Neural cell (in vitro differentiated cells): ENCODE results near the gene NTN5. TPM values are rescaled to one million over a fixed set of nuclear protein-coding genes. Genes with fewer than 3 reads are reported as not detected.
A peak's percentile ranks its signal among the peaks of the same experiment; 100 is the strongest.

Experiments
- H2AFZ ChIP-seq: fragments of 200-600, 300-800 bp; sonication (generic), shearing (Covaris generic); 2 replicates; pipeline ENCODE4 v1.6.0; 2014; ENCODE audit warnings: low read depth, mild to moderate bottlenecking, antibody characterized with exemption, low read length, moderate library complexity
- H3F3A ChIP-seq: fragments of 200-600 bp; shearing (Covaris generic); 2 replicates; pipeline ENCODE4 v1.6.1; 2016; ENCODE audit warnings: mild to moderate bottlenecking, moderate library complexity, mixed read lengths, antibody characterized with exemption, low read length; ENCODE audit not compliant: insufficient read depth, poor library complexity, severe bottlenecking
- H3K27ac ChIP-seq: fragments of 200-600, 300-800 bp; sonication (generic), shearing (Covaris generic); 2 replicates; pipeline ENCODE4 v1.5.1; 2014; ENCODE audit warnings: mild to moderate bottlenecking, low read length, moderate library complexity
- H3K27me3 ChIP-seq: fragments of 300-800, 200-600 bp; sonication (generic), shearing (Covaris generic); 2 replicates; pipeline ENCODE4 v1.6.0; 2014; ENCODE audit warnings: mild to moderate bottlenecking, low read depth, low read length, moderate library complexity; ENCODE audit not compliant: insufficient read depth
- H3K36me3 ChIP-seq: fragments of 300-800, 200-600 bp; sonication (generic), shearing (Covaris generic); 2 replicates; pipeline ENCODE4 v1.5.1; 2014; ENCODE audit warnings: mild to moderate bottlenecking, antibody characterized with exemption, low read length, moderate library complexity; ENCODE audit not compliant: insufficient read depth
- H3K4me2 ChIP-seq: fragments of 300-800, 200-600 bp; sonication (generic), shearing (Covaris generic); 2 replicates; pipeline ENCODE4 v1.6.0; 2014; ENCODE audit warnings: mild to moderate bottlenecking, low read length
- H3K4me3 ChIP-seq: fragments of 300-800, 200-600 bp; sonication (generic), shearing (Covaris generic); 2 replicates; pipeline ENCODE4 v1.5.1; 2014; ENCODE audit warnings: mild to moderate bottlenecking, low read length, moderate library complexity
- H3K79me2 ChIP-seq: fragments of 200-600 bp; shearing (Covaris generic); replicated peaks from 2 replicates; pipeline ENCODE4 v1.6.0; 2014; ENCODE audit warnings: mild to moderate bottlenecking, low read length, moderate library complexity; ENCODE audit not compliant: insufficient read depth
- H3K9ac ChIP-seq: fragments of 300-800, 200-600 bp; sonication (generic), shearing (Covaris generic); 2 replicates; pipeline ENCODE4 v1.6.1; 2016; ENCODE audit warnings: mild to moderate bottlenecking, low read length, mixed read lengths
- H3K9me2 ChIP-seq: fragments of 200-600 bp; shearing (Covaris generic); 2 replicates; pipeline ENCODE4 v1.6.1; 2016; ENCODE audit warnings: mild to moderate bottlenecking, low read length, mixed read lengths; ENCODE audit not compliant: insufficient read depth
- H3K9me3 ChIP-seq: fragments of 200-600, 300-800 bp; sonication (generic), shearing (Covaris generic); 2 replicates; pipeline ENCODE4 v1.6.1; 2016; ENCODE audit warnings: mild to moderate bottlenecking, mixed run types, low read length, moderate library complexity, mixed read lengths
- H4K20me1 ChIP-seq: fragments of 200-600 bp; shearing (Covaris generic); 2 replicates; pipeline ENCODE4 v1.6.1; 2016; ENCODE audit warnings: mild to moderate bottlenecking, mixed run types; ENCODE audit not compliant: insufficient read depth
- EP300 ChIP-seq: fragments of 450-650 bp; conservative IDR thresholded peaks from 2 replicates; pipeline ENCODE4 v1.6.1; 2014; ENCODE audit warnings: antibody characterized with exemption, mild to moderate bottlenecking, moderate library complexity; ENCODE audit not compliant: poor library complexity, severe bottlenecking
- EZH2 ChIP-seq: fragments of 200-600, 300-800 bp; shearing (Covaris generic), sonication (generic); IDR thresholded peaks from 2 replicates; pipeline ENCODE4 v1.6.1; 2014; ENCODE audit warnings: antibody characterized with exemption, low read length, borderline replicate concordance, mild to moderate bottlenecking; ENCODE audit not compliant: insufficient read depth, poor library complexity, severe bottlenecking
- MXI1 ChIP-seq: fragments of 450-650 bp; conservative IDR thresholded peaks from 2 replicates; pipeline ENCODE4 v1.6.1; 2014; ENCODE audit warnings: antibody characterized with exemption, mild to moderate bottlenecking; ENCODE audit not compliant: poor library complexity, severe bottlenecking
- POLR2AphosphoS5 ChIP-seq: IDR thresholded peaks from 2 replicates; pipeline ENCODE4 v1.6.1; 2012
- RAD21 ChIP-seq: fragments of 450-650 bp; conservative IDR thresholded peaks from 2 replicates; pipeline ENCODE4 v1.6.1; 2014; ENCODE audit warnings: antibody characterized with exemption, mild to moderate bottlenecking, moderate library complexity
- SMC3 ChIP-seq: fragments of 450-650 bp; conservative IDR thresholded peaks from 2 replicates; pipeline ENCODE4 v1.6.1; 2014; ENCODE audit warnings: antibody characterized with exemption, mild to moderate bottlenecking, moderate library complexity; ENCODE audit not compliant: poor library complexity
- TAF1 ChIP-seq: IDR thresholded peaks from 2 replicates; pipeline ENCODE4 v1.6.1; 2012; ENCODE audit warnings: low read depth
- polyA plus RNA-seq: library from polyadenylated mRNA; depleted of rRNA; stranded (reverse); fragments of >200 nt; gene quantifications from 2 replicates; pipeline ENCODE4 v1.2.3, GENCODE V29; 2014
- TF ChIP-seq, protein P1 (sequence below): fragments of 450-650 bp; IDR thresholded peaks from 2 replicates; pipeline ENCODE4 v1.5.1; 2014; ENCODE audit warnings: antibody characterized with exemption, mild to moderate bottlenecking, moderate library complexity; ENCODE audit not compliant: poor library complexity, severe bottlenecking
- TF ChIP-seq, protein P2 (sequence below): IDR thresholded peaks from 2 replicates; pipeline ENCODE4 v1.6.1; 2012; ENCODE audit warnings: borderline replicate concordance

The NTN5 gene
- polyA plus RNA-seq, 1 donor from 2014 or later, result not detected

DNA sequence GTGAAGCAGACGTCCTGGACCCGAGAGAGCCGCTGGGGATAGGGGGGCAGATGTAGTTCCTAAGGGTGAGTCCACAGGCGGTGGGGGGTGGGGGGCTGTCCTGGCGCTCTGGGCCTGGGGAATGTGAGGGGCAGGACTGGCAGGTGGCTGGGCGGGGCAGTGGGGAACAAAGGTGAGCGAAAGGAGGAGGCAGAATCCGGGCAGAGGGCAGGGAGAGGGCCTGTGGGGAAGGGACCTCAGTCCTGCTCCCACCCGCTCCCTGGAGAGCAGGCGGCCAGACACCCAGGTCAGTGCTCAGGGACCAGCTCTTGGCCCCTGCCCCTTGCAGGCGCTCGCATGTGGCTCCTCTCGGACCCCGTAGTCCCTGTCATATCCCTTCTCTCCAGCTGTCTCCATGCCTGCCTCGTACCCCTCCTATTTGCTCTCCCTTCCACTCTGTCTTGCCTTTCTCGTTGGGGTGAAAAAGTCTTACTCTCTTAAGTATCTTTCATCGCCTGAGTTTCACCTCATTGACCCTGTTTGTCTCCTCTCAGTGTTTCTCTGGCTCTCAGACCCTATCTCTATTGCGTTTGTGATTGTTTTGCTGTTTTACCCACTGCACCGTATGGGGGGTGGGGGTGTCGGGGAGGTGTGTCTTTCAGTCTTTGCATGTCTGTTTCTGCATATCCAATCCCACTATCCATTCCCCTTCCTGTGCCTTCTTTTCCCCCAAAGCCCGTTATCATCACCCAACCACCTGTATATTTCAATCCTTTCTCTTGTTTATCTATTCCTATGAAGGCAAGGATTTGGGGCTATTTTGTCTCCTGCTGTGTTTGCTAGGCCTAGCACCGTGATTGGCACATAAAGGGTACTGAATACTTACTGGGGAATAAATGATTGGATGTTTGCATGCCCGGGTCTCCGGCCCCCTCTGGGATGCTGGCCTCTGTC is 47.8 kb downstream of the NTN5 start:
- peak overlapping the region; percentile 93 for H3K4me2 ChIP-seq
- H3K79me2 ChIP-seq, result peaks cover 16% of the 10 kb centered on the region
- H3K9me2 ChIP-seq, result no peaks in the 10 kb centered on the region
- no peaks in the 10 kb centered on the region for H3K36me3 ChIP-seq
- H2AFZ ChIP-seq, result no peak overlapping the region
- peak overlapping the region; percentile 94 for H3K9ac ChIP-seq
- TF ChIP-seq MXI1 (no peak), SMC3 (no peak), RAD21 (no peak), TAF1 (no peak), EZH2 (no peak), EP300 (no peak), POLR2AphosphoS5 (no peak)
- TF ChIP-seq, protein P1, sequence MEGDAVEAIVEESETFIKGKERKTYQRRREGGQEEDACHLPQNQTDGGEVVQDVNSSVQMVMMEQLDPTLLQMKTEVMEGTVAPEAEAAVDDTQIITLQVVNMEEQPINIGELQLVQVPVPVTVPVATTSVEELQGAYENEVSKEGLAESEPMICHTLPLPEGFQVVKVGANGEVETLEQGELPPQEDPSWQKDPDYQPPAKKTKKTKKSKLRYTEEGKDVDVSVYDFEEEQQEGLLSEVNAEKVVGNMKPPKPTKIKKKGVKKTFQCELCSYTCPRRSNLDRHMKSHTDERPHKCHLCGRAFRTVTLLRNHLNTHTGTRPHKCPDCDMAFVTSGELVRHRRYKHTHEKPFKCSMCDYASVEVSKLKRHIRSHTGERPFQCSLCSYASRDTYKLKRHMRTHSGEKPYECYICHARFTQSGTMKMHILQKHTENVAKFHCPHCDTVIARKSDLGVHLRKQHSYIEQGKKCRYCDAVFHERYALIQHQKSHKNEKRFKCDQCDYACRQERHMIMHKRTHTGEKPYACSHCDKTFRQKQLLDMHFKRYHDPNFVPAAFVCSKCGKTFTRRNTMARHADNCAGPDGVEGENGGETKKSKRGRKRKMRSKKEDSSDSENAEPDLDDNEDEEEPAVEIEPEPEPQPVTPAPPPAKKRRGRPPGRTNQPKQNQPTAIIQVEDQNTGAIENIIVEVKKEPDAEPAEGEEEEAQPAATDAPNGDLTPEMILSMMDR, result no peak
- TF ChIP-seq, protein P2, sequence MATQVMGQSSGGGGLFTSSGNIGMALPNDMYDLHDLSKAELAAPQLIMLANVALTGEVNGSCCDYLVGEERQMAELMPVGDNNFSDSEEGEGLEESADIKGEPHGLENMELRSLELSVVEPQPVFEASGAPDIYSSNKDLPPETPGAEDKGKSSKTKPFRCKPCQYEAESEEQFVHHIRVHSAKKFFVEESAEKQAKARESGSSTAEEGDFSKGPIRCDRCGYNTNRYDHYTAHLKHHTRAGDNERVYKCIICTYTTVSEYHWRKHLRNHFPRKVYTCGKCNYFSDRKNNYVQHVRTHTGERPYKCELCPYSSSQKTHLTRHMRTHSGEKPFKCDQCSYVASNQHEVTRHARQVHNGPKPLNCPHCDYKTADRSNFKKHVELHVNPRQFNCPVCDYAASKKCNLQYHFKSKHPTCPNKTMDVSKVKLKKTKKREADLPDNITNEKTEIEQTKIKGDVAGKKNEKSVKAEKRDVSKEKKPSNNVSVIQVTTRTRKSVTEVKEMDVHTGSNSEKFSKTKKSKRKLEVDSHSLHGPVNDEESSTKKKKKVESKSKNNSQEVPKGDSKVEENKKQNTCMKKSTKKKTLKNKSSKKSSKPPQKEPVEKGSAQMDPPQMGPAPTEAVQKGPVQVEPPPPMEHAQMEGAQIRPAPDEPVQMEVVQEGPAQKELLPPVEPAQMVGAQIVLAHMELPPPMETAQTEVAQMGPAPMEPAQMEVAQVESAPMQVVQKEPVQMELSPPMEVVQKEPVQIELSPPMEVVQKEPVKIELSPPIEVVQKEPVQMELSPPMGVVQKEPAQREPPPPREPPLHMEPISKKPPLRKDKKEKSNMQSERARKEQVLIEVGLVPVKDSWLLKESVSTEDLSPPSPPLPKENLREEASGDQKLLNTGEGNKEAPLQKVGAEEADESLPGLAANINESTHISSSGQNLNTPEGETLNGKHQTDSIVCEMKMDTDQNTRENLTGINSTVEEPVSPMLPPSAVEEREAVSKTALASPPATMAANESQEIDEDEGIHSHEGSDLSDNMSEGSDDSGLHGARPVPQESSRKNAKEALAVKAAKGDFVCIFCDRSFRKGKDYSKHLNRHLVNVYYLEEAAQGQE, result no peak
- H3K4me3 ChIP-seq, result peak overlapping the region; percentile 90
- no peaks in the 10 kb centered on the region for H3K27me3 ChIP-seq
- H3K9me3 ChIP-seq, result no peaks in the 10 kb centered on the region
- no peaks in the 10 kb centered on the region for H4K20me1 ChIP-seq
- peak overlapping the region; percentile 77 for H3K27ac ChIP-seq
- peaks cover 5% of the 10 kb centered on the region for H3F3A ChIP-seq

DNA sequence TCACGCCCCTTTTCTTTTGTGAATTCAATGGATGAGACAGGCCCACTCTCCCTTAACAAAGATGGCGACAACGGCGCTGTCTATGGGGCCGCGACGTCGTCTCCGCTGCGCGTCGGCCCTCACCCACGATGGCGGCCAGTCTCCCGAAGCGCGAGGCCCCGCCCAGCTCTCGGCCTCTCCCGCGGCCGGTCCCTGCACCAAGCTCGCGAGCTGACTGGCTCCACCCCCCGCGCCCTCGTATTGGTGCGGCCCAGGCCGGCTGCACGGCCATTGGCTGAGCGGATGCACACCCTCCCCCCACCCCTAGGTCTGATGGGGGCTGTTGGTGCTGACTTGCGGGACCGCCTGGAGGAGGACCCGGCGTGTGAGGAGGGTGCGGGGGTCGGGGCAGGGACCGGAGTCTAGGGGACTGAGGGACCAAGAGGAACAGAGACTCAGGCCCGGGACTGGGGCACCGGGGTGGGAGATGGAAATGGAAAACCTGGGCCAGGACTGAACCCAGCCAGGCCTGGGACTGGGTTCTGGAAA is 48.7 kb downstream of the NTN5 start:
- no peaks in the 10 kb centered on the region for H3K27me3 ChIP-seq
- peak overlapping the region; percentile 93 for H3K4me2 ChIP-seq
- H3K9me3 ChIP-seq, result no peaks in the 10 kb centered on the region
- no peaks in the 10 kb centered on the region for H3K36me3 ChIP-seq
- H3K4me3 ChIP-seq, result peak overlapping the region; percentile 90
- no peaks in the 10 kb centered on the region for H4K20me1 ChIP-seq
- H2AFZ ChIP-seq, result peak overlapping the region; percentile 32
- H3F3A ChIP-seq, result peaks cover 5% of the 10 kb centered on the region
- H3K27ac ChIP-seq, result peak overlapping the region; percentile 93
- peaks cover 16% of the 10 kb centered on the region for H3K79me2 ChIP-seq
- peak overlapping the region; percentile 94 for H3K9ac ChIP-seq
- TF ChIP-seq EZH2, result no peak
- TF ChIP-seq MXI1, result peak; percentile 51
- no peak for TF ChIP-seq SMC3
- peak; percentile 84 for TF ChIP-seq POLR2AphosphoS5
- TF ChIP-seq TAF1, result peak; percentile 28
- TF ChIP-seq EP300, result peak; percentile 29
- TF ChIP-seq, protein P2, result no peak
- H3K9me2 ChIP-seq, result no peaks in the 10 kb centered on the region
